ENCODE results near the gene TCEAL4. TPM values are rescaled to one million over a fixed set of nuclear protein-coding genes. Genes with fewer than 3 reads are reported as not detected.
"Not testable (repeated sequence)": the region's sequence is repeated elsewhere in the genome, so short reads cannot be mapped to it uniquely, and the experiment has no call there.

TCEAL4 gene
- total RNA-seq, 1 experiment from 2014 or later = 63.7 TPM

DNA sequence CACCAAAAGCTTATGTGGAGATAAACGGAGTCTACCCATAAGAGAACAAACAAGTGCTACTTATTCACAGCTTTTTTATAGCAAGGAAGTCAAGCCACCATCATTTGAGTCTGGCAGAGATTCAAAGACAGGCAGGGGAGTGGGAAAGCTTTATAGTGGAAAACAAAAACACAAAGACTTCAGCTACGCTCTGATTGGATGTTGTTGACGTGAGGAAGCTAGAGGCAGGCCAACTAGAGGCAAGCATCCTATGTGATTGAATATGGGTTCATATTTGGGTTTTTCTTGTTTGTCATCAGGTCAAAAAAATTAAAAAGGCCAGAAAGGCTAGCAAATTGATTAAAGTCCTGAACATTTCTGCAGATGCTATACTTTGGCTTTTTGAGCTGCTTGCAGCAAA, 719 bp upstream of the TCEAL4 start:
- intact Hi-C loops (cut with micrococcal nuclease) = no loop called here
- Mint-ChIP-seq H3K4me3 (ENCODE audit: unreplicated experiment) (peak overlapping the region; percentile 43), H3K4me1 (ENCODE audit: insufficient read depth, unreplicated experiment) (peaks cover 7% of the 10 kb centered on the region), H3K27me3 (ENCODE audit: insufficient read depth, unreplicated experiment) (peaks cover 25% of the 10 kb centered on the region), H3K27ac (ENCODE audit: low read depth, unreplicated experiment) (no peak overlapping the region), H3K36me3 (ENCODE audit: insufficient read depth, unreplicated experiment) (peaks cover 17% of the 10 kb centered on the region), H3K9me3 (ENCODE audit: unreplicated experiment) (peaks cover 6% of the 10 kb centered on the region)
- no TSS peak for BruUV-seq (replicated peaks)
- ChIA-PET POLR2A (interaction anchor here (1.9 to 2.7 kb wide), 3 partner anchors 14 to 102 kb away, joined by 6 to 11 read pairs (median 7); partner anchors contain the start of genes MORF4L2 and TCEAL1), CTCF (interaction anchor here (0.5 kb wide), 1 partner anchor 30 kb away, joined by 3 read pairs; no protein-coding TSS in a partner anchor)
- DNase-seq (ENCODE audit: unreplicated experiment) = no peak
- TF ChIP-seq CTCF (IDR thresholded peaks at IDR 0.05; ENCODE audit: unreplicated experiment) = no peak

- no peak for TF ChIP-seq CTCF (IDR thresholded peaks at IDR 0.05; ENCODE audit: unreplicated experiment)
- Mint-ChIP-seq H3K4me3 (ENCODE audit: unreplicated experiment) (peak overlapping the region; percentile 88), H3K27ac (ENCODE audit: low read depth, unreplicated experiment) (peak overlapping the region; percentile 80), H3K27me3 (ENCODE audit: insufficient read depth, unreplicated experiment) (peaks cover 41% of the 10 kb centered on the region), H3K4me1 (ENCODE audit: insufficient read depth, unreplicated experiment) (peaks cover 7% of the 10 kb centered on the region), H3K9me3 (ENCODE audit: unreplicated experiment) (peaks cover 6% of the 10 kb centered on the region), H3K36me3 (ENCODE audit: insufficient read depth, unreplicated experiment) (peaks cover 17% of the 10 kb centered on the region)
- ChIA-PET CTCF (interaction anchor here (0.6 kb wide), 1 partner anchor 126 kb away, joined by 3 read pairs; no protein-coding TSS in a partner anchor), POLR2A (interaction anchor here (1.2 kb wide), 1 partner anchor 9 kb away, joined by 3 read pairs; no protein-coding TSS in a partner anchor)
- intact Hi-C loops (cut with micrococcal nuclease) = loop anchor here (5.0 kb wide), 1 partner anchor 101 kb away; the partner anchor contains the start of gene MORF4L2
- BruUV-seq (replicated peaks) = no TSS peak
- DNase-seq (ENCODE audit: unreplicated experiment) = no peak
Measured at GRCh38 chrX:103586314-103586646, 965 bp downstream of the TCEAL4 start.

DNA sequence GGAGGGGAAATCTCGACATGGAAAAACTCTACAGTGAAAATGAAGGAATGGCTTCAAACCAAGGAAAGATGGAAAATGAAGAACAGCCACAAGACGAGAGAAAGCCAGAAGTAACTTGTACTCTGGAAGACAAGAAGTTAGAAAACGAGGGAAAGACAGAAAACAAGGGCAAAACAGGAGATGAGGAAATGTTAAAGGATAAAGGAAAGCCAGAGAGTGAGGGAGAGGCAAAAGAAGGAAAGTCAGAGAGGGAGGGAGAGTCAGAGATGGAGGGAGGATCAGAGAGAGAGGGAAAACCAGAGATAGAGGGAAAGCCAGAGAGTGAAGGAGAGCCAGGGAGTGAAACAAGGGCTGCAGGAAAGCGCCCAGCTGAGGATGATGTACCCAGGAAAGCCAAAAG, 1.3 kb downstream of the TCEAL4 start:
- peaks cover 41% of the 10 kb centered on the region for H3K27me3 Mint-ChIP-seq (ENCODE audit: insufficient read depth, unreplicated experiment)
- intact Hi-C loops (cut with micrococcal nuclease) = loop anchor here (5.0 kb wide), 1 partner anchor 101 kb away; the partner anchor contains the start of gene MORF4L2
- no peak overlapping the region for H3K27ac Mint-ChIP-seq (ENCODE audit: low read depth, unreplicated experiment)
- ChIA-PET CTCF (interaction anchor here (0.6 kb wide), 1 partner anchor 126 kb away, joined by 3 read pairs; no protein-coding TSS in a partner anchor), POLR2A (interaction anchor here (1.2 kb wide), 1 partner anchor 9 kb away, joined by 3 read pairs; no protein-coding TSS in a partner anchor)
- BruUV-seq (replicated peaks) = no TSS peak
- peaks cover 7% of the 10 kb centered on the region for H3K4me1 Mint-ChIP-seq (ENCODE audit: insufficient read depth, unreplicated experiment)
- peaks cover 6% of the 10 kb centered on the region for H3K9me3 Mint-ChIP-seq (ENCODE audit: unreplicated experiment)
- DNase-seq (ENCODE audit: unreplicated experiment) = no peak
- peak overlapping the region; percentile 88 for H3K4me3 Mint-ChIP-seq (ENCODE audit: unreplicated experiment)
- peaks cover 17% of the 10 kb centered on the region for H3K36me3 Mint-ChIP-seq (ENCODE audit: insufficient read depth, unreplicated experiment)
- TF ChIP-seq CTCF (IDR thresholded peaks at IDR 0.05; ENCODE audit: unreplicated experiment) = no peak

GRCh38 chrX:103592295-103592694, 7.0 kb downstream of the TCEAL4 start:
- BruUV-seq (replicated peaks); CTCF ChIA-PET; H3K4me1 Mint-ChIP-seq (ENCODE audit: insufficient read depth, unreplicated experiment); H3K9me3 Mint-ChIP-seq (ENCODE audit: unreplicated experiment); intact Hi-C loops (cut with micrococcal nuclease); H3K27ac Mint-ChIP-seq (ENCODE audit: low read depth, unreplicated experiment); H3K4me3 Mint-ChIP-seq (ENCODE audit: unreplicated experiment); DNase-seq (ENCODE audit: unreplicated experiment): not testable (repeated sequence)
- peaks cover 23% of the 10 kb centered on the region for H3K36me3 Mint-ChIP-seq (ENCODE audit: insufficient read depth, unreplicated experiment)
- POLR2A ChIA-PET = interaction anchor here (0.8 kb wide), 1 partner anchor 10 kb away, joined by 3 read pairs; no protein-coding TSS in a partner anchor
- peaks cover 29% of the 10 kb centered on the region for H3K27me3 Mint-ChIP-seq (ENCODE audit: insufficient read depth, unreplicated experiment)

GRCh38 chrX:103595202-103595601, 9.9 kb downstream of the TCEAL4 start:
- H3K9me3 Mint-ChIP-seq (ENCODE audit: unreplicated experiment); DNase-seq (ENCODE audit: unreplicated experiment); H3K27ac Mint-ChIP-seq (ENCODE audit: low read depth, unreplicated experiment); intact Hi-C loops (cut with micrococcal nuclease); BruUV-seq (replicated peaks); H3K4me1 Mint-ChIP-seq (ENCODE audit: insufficient read depth, unreplicated experiment); CTCF ChIA-PET; H3K4me3 Mint-ChIP-seq (ENCODE audit: unreplicated experiment): not testable (repeated sequence)
- Mint-ChIP-seq H3K27me3 (ENCODE audit: insufficient read depth, unreplicated experiment) (peaks cover 11% of the 10 kb centered on the region), H3K36me3 (ENCODE audit: insufficient read depth, unreplicated experiment) (peaks cover 16% of the 10 kb centered on the region)
- POLR2A ChIA-PET = interaction anchor here (0.6 kb wide), 1 partner anchor 9 kb away, joined by 3 read pairs; no protein-coding TSS in a partner anchor
